ENCODE results near the gene EPHA7.
A peak's percentile ranks its signal among the peaks of the same experiment; 100 is the strongest.

Gene EPHA7

GRCh38 chr6:93322651-93323050, 96.7 kb downstream of the EPHA7 start:
- DNase-seq = no peak

GRCh38 chr6:93319304-93319703, 100.1 kb downstream of the EPHA7 start:
- no peak for DNase-seq

- no peak for DNase-seq
Observed at GRCh38 chr6:93318121-93318520, 101.2 kb downstream of the EPHA7 start.

GRCh38 chr6:93317592-93317991, 101.8 kb downstream of the EPHA7 start:
- DNase-seq = no peak

- no peak for DNase-seq
Observed at GRCh38 chr6:93307505-93308409, 111.6 kb downstream of the EPHA7 start.

GRCh38 chr6:93305088-93305487, 114.3 kb downstream of the EPHA7 start:
- DNase-seq = no peak

- DNase-seq = no peak
Observed at GRCh38 chr6:93304505-93304904, 114.9 kb downstream of the EPHA7 start.

- peak; percentile 81 for DNase-seq
Observed at GRCh38 chr6:93300661-93301060, 118.7 kb downstream of the EPHA7 start.

GRCh38 chr6:93299622-93300021, 119.7 kb downstream of the EPHA7 start:
- no peak for DNase-seq

GRCh38 chr6:93295631-93296030, 123.7 kb downstream of the EPHA7 start:
- DNase-seq = no peak

- no peak for DNase-seq
Observed at GRCh38 chr6:93294879-93295278, 124.5 kb downstream of the EPHA7 start.

- peak; percentile 47 for DNase-seq
Observed at GRCh38 chr6:93293872-93294271, 125.5 kb downstream of the EPHA7 start.

- no peak for DNase-seq
Observed at GRCh38 chr6:93293460-93293859, 125.9 kb downstream of the EPHA7 start.

GRCh38 chr6:93282521-93283031, 136.8 kb downstream of the EPHA7 start:
- DNase-seq = no peak

- no peak for DNase-seq
Observed at GRCh38 chr6:93278241-93278640, 141.1 kb downstream of the EPHA7 start.

- no peak for DNase-seq
Observed at GRCh38 chr6:93272896-93273295, 146.5 kb downstream of the EPHA7 start.

GRCh38 chr6:93272211-93272610, 147.1 kb downstream of the EPHA7 start:
- DNase-seq = no peak

GRCh38 chr6:93266116-93266817, 153.1 kb downstream of the EPHA7 start:
- no peak for DNase-seq

- no peak for DNase-seq
Observed at GRCh38 chr6:93260881-93261280, 158.5 kb downstream of the EPHA7 start.

GRCh38 chr6:93259332-93259731, 160.0 kb downstream of the EPHA7 start:
- no peak for DNase-seq

GRCh38 chr6:93252930-93253329, 166.4 kb downstream of the EPHA7 start:
- DNase-seq = no peak

GRCh38 chr6:93248631-93249030, 170.7 kb downstream of the EPHA7 start:
- DNase-seq = no peak

- no peak for DNase-seq
Observed at GRCh38 chr6:93243231-93243778, 176.1 kb downstream of the EPHA7 start.

- no peak for DNase-seq
Observed at GRCh38 chr6:93242049-93242448, 177.3 kb downstream of the EPHA7 start.
